NOMO-1 (cell line): Measurements from ENCODE around the gene NHLH1.

Source experiments
- DNase-seq, 2 experiments: peaks; one replicate each; lab custom pipeline; 2025; ENCODE audit not compliant: unreplicated experiment in 2 of 2; lab: John Stamatoyannopoulos, UW

NHLH1 gene

DNA sequence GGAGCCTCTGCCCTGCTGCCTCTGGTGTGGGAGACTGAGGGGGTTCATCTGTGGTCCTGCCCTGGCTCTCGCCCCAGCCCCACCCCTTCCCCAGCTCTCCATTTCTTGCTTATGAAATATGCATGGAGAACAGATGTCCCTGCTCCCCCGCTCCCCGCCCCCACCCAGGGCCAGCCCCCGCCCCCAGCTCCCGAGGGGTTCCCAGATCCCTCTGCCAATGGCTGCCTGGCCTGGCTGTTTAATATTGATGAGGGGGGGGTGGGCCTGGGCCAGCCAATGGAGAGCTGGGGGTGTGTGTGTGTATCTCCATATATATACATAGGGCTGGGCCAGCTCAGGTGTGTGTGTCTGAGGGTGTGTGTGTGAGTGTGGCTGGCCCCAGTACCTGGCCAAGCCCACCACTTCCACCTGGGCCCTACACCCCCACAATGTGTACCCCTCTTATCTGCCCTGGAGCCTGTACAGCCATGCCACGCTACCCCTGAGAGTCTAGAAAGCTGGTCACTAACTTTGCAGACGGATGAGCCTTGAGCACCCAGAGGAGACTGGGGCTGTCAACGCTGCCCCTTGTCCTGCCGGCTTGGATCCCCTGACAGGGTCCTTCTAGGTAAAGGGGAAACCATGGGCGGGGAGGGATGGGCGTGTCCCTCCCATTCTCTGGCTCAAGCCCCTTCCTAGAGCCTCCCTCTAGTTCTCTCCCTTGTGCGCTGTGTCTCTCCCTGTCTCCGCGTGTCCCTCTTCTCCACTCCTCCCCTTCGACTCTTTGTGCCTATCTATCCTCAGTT is at the start of gene NHLH1:
NHLH1 (plus strand) TSS at position 341 of the 785 bp plus-strand sequence. CDS start 3,661 bp downstream, outside the sequence.
- no peak for DNase-seq

- DNase-seq = no peak
These were observed 44.0 kb upstream of the NHLH1 start for GRCh38 chr1:160322831-160323230.

DNA sequence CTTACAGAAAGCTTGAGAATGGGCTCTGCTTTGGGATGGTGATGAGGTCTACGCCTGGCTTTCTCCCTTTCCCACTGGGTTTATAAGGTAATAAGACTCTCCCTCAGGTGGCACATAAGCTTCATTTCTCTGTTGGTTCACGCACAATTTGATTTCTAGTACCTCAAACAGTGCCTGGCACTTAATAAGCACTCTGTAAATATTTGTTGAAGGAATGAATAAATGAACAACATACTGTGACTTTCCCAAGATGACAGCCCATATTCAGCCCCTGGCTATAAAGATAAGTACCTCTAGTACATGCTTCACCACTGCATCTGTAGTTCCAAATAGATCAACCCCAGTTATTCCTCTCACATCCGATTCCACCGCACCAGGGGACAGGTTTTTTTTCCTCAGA is 41.6 kb upstream of the NHLH1 start:
- DNase-seq = no peak

DNA sequence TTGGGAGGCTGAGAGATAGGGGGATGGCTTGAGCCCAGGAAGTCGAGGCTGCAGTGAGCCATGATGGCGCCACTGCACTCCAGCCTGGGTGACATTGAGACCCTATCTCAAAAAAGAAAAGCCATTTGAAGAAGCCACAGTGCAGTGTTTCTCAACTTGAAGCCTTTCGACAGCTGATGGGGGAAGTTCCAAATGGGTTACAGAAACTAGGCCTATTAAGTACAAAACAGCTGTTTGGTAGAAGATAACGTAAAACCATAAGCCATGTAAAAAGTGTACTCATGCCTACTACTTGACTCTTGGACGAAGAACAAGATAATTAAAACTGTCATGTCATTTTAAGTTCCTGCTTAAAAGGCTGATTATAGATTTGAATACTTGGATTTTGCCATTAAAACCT is 40.5 kb upstream of the NHLH1 start:
- DNase-seq = no peak

DNA sequence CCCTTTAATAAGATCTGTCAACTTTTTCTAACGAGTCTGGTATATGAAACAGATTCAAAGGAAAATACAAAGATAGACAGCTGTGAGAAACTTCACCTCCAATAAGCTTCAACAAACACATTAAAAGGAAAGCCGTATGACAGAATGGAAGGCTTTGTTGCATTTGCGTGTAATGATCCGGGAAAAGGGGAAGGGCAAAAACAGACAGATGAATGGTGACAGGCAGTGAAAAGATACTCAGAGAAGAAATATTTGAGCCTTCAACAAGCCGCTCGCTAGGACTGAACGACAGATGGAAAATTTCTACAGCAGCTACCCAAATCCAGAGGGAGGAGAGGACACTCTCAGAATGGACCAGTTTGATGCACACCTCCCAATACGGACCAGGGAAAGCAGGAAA is 38.7 kb upstream of the NHLH1 start:
- DNase-seq = no peak

GRCh38 chr1:160330119-160330518 is 36.8 kb upstream of the NHLH1 start:
- DNase-seq = no peak

DNA sequence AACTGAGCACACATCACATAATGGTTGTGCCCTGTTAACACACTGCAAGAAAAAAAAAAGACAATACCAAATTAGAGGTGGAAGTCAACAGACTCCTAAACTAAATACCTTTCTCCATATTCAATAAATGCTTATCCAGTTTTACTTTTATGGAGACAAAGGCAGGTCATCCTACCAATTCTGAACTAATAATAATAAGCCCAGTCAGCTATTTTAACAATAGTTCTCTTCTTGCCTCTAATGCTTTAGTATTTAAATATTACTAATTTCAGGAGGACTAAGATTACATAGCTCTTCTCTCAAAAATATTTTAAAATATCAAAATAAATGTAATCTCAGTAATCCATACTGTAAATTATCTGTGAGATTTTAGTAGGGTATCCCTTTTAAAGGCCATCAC is 34.4 kb upstream of the NHLH1 start:
- DNase-seq = no peak

- peak; percentile 39 to 85 for DNase-seq
These were observed 28.3 kb upstream of the NHLH1 start for GRCh38 chr1:160338580-160338979.

DNA sequence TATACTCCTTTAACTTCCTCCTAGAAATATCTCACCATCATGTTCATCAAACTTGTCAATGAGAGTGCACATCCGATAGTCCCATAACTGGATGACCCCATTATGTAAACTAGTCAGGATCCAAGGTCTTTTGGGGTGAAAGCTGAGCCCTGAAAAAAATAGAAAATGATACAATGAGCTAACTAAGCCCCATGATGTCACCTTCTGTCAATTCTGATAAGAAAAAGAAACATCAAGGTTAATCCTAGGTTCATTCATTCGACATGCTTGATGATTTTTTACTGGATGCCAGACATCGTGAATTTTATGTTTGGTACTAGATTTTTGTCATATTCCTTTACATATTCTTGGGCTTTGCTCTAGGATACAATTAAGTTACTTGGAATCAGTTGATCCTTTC is 26.7 kb upstream of the NHLH1 start:
- no peak for DNase-seq

DNA sequence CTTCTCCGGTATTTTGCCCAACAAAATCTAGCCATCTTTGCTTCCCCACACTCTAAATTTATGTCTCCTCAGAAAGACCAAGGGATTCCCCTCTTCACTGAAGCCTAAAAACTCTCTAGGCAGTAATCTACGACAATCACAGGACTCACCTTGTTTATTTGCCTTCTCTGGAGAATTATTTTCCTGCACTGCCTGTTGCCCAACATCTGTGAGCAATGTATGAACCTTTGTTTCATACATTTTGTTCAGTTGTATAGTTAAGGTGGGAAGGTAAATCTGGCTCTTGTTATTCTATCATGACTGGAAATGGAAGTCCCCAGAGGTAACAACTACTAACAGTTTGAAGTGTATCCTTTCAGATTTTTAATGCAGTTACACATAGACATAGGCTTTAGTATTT is 26.0 kb upstream of the NHLH1 start:
- DNase-seq = no peak

DNA sequence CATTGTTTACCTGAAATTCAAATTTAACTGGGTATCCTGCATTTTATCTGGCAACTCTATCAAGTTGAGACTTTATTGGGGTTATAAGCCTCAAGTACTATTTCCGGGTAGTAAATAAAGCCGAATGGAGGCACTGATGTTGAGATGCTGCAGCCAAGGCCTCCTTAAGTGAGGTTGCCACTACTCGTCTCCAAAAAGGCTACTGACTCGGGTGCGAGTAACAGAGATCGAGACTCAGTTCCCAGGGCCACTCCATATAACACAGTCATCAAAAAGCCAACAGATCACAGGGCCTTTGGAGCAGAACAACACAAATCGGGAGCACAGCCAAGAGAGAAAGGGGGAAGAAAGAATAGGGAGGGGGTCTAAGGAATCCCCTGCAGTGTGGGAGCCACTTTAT is 24.3 kb upstream of the NHLH1 start:
- no peak for DNase-seq

DNA sequence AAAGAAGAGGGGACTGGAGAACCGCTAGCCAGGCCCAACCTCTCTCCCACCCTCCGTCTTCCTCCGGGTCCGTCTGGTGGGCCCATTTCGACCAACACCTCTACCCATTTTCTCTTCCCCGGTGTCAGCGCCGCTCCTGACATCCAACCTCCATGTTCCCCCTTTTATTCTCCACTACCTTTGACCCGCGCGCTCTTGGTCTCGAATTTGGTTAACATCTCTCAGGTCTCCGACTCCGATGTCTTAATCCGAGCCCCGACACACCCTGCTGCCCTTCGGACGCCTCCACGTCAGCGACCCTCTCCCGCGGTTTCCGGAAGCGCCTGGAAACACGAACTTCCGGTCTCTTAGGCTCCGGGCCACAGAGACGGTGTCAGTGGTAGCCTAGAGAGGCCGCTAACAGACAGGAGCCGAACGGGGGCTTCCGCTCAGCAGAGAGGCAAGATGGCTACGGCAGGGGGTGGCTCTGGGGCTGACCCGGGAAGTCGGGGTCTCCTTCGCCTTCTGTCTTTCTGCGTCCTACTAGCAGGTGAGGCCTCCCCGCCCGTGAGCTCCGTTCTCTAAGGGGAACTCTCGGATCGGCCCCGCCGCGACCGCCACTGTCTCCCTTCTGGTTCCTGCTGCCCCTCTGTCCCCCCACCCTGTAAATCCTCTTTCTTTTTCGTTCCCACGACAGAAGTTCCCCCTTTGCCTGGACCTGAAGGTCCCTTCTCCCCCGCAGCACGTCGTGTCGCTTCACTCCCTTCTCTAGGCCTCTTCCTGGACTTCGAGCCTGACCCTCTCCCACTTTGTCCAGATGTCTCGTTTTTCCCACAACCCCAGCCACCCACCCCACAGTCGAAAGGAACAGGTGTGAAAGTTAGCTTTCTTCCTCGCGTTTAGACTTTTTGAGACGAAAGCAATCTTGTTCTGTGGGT is 23.7 kb upstream of the NHLH1 start, which contains the start of the genes COPA and NCSTN:
COPA (minus strand) TSS at position 298 of the 917 bp plus-strand sequence; CDS start at position 218, 80 bp downstream.
NCSTN (plus strand) TSS at position 431 of the 917 bp plus-strand sequence; CDS start at position 445, 14 bp downstream.
- peak; percentile 90 for DNase-seq

GRCh38 chr1:160344241-160344640 is 22.6 kb upstream of the NHLH1 start:
- DNase-seq = no peak

GRCh38 chr1:160344936-160345335 is 21.9 kb upstream of the NHLH1 start:
- no peak for DNase-seq

DNA sequence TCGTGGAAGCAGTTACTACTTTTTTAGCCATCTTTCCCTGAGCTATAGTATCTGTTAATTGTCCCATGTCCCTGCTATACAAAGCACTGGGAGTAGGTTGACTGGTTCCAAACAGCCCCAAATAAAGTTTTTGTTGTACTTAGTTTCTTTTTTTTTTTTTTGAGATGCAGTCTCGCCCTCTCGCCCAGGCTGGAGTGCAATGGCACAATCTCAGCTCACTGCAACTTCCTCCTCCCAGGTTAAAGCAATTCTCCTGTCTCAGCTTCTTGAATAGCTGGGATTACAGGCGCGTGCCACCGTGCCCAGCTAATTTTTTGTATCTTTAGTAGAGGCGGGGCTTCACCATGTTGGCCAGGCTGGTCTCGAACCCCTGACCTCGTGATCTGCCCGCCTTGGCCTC is 20.4 kb upstream of the NHLH1 start:
- peak; percentile 14 to 33 for DNase-seq

GRCh38 chr1:160346958-160347357 is 19.9 kb upstream of the NHLH1 start:
- DNase-seq = peak; percentile 60 to 96

- DNase-seq = no peak
These were observed 15.2 kb upstream of the NHLH1 start for GRCh38 chr1:160351629-160352028.

- DNase-seq = no peak
These were observed 14.3 kb upstream of the NHLH1 start for GRCh38 chr1:160352555-160352954.

- DNase-seq = no peak
These were observed 13.6 kb upstream of the NHLH1 start for GRCh38 chr1:160353223-160353622.

DNA sequence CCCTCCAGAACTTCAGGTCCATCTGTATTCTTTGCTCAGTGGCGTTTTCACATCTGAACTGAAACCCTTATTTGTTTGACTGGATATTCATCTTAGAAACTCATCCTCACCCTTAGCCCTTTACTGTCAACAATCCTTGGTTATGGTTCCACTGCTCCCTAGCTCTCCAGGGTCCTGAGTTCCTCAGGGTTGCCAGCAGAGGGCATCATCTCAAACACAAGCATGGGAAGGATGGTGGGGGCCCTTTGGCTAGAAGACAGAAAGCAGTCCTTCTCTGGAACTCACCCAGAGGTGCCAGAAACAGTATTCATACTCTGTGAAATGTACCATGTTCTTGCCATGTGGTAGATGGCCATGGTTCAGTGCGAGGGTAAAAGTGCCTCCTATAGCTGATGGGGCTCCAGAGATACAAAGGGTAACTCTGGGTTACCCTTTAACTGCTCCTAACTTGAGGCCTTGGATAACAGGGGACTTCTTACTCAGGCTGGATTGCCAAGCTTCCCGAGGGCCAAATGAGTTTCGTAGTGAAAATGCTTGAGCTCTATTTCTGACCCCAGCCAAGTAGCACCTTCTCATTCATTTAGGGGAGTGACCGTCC is 12.4 kb upstream of the NHLH1 start:
- DNase-seq = no peak
